ENCODE data around the gene LCN6. TPM values are rescaled to one million over a fixed set of nuclear protein-coding genes. Genes with fewer than 3 reads are reported as not detected.
"Not testable (repeated sequence)": the region's sequence is repeated elsewhere in the genome, so short reads cannot be mapped to it uniquely, and the experiment has no call there.

LCN6 gene
- total RNA-seq, 2 experiments from 2014 or later = not detected

DNA sequence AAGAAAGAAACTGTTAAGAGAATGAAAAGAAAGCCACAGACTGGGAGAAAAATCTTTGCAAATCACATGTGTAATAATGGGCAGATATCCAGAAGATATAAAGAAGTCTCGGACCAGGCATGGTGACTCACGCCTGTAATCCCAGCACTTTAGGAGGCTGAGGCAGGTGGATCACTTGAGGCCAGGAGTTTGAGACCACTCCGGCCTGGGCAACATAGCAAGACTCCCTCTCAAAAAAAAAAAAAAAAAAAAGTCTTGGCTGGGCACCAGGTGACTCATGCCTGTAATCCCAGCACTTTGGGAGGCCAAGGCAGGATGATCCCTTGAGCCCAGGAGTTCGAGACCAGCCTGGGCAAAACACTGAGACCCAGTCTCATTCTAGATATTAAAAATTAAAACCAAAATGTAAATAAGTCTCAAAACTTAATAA, 37.1 kb downstream of the LCN6 start:
- H3K9me3 Mint-ChIP-seq (ENCODE audit: insufficient read depth); H3K36me3 Mint-ChIP-seq (ENCODE audit: low read depth); ATAC-seq; DNase-seq; POLR2A ChIA-PET; H3K4me3 Mint-ChIP-seq; H3K27ac Mint-ChIP-seq; H3K4me1 Mint-ChIP-seq (ENCODE audit: low read depth): not testable (repeated sequence)
- CTCF ChIA-PET = interaction anchor here (1.0 kb wide), 1 partner anchor 9 kb away, joined by 3 read pairs; no protein-coding TSS in a partner anchor
- H3K27me3 Mint-ChIP-seq (ENCODE audit: low read depth) = peaks cover 34% of the 10 kb centered on the region

DNA sequence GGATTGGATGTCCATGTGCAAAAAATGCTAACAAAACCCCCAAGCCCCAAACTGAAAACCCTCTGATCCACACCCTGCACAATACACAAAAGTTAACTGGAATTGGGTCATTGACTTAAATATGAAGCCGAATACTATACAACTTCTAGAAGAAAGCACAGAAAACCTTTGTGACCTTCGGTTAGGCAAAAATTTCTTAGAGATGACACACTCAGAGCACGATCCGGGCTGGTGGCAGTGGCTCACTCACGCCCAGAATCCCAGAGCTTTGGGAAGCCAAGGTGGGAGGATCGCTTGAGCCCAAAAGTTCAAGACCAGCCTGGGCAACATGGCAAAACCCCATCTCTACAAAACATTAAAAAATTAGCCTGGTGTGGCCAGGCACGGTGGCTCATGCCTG, 37.8 kb downstream of the LCN6 start:
- Mint-ChIP-seq H3K4me1 (ENCODE audit: low read depth) (peaks cover 4% of the 10 kb centered on the region), H3K27me3 (ENCODE audit: low read depth) (peaks cover 38% of the 10 kb centered on the region), H3K4me3 (no peak overlapping the region), H3K9me3 (ENCODE audit: insufficient read depth) (no peaks in the 10 kb centered on the region), H3K27ac (no peak overlapping the region), H3K36me3 (ENCODE audit: low read depth) (no peaks in the 10 kb centered on the region)
- DNase-seq = no peak
- ChIA-PET POLR2A (no interaction called here), CTCF (no interaction called here)
- ATAC-seq = no peak

DNA sequence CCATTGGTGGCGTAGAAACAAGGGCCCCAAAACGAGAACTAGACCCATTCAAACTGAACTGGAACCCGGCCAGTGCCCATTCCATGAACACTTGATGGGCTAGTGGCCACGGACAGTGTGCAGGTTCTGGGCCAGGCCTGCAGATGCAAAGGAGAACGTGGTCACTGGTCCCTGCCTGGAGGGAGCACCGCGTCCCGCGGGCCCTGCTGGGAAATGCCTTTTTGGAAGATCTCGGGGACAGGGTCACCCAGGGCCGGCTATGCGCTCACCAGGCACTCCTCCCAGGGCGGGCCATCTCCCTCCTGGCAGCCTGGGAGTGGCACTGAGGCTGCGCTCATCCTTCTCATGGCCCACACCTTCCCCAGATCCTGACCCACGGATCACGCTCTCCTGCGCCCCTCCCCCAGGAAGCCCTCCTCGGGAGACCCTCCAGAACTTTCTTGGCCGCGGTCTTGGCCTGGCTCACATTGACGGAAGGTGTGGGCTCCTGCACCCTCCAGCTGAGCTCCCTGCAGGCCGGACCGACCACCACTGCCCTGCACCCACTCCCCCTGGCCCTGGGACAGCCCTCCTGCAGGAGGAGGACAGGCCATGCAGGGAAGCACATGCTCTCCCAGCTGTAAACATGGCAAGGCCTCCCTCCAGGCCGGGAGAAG, 38.7 kb downstream of the LCN6 start:
- DNase-seq (no peak), ATAC-seq (no peak)
- H3K4me3 Mint-ChIP-seq = no peak overlapping the region
- POLR2A ChIA-PET = interaction anchor here (0.6 to 0.9 kb wide), 2 partner anchors 17 to 246 kb away, joined by 3 to 4 read pairs; no protein-coding TSS in a partner anchor
- CTCF ChIA-PET = no interaction called here
- no peak overlapping the region for H3K27ac Mint-ChIP-seq
- peaks cover 44% of the 10 kb centered on the region for H3K27me3 Mint-ChIP-seq (ENCODE audit: low read depth)
- H3K9me3 Mint-ChIP-seq (ENCODE audit: insufficient read depth) = no peaks in the 10 kb centered on the region
- H3K4me1 Mint-ChIP-seq (ENCODE audit: low read depth) = peaks cover 4% of the 10 kb centered on the region
- no peaks in the 10 kb centered on the region for H3K36me3 Mint-ChIP-seq (ENCODE audit: low read depth)

DNA sequence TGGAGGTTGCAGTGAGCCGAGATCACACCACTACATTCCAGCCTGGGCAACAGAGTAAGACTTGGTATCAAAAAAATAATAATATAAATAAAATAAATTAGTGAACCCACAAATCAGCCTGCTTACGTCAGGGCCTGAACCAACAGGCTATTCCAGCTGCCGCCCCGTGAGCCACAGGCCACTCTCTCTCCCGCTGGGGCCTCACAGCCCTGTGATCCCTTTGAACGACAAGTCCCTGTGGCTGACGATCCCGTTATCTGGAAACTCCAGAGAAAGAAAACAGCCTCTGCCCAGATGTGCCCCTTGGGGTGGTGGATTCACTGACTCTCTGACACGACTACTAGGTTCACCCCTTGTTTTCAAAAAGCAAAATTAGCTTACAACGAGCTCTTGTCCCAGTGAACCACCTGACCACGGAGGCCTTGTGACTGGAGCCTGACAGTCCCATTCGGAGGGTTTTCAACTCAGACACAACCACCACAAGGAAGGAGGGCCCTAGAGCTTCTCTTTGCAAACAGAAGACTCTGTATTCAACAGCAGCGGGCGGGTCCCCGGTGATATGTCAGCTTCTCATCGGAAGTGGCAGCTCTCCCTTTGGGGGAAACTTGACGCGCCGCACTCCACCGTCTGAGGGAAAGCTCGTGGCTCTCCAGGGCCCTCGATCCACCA, 40.3 kb downstream of the LCN6 start:
- CTCF ChIA-PET = interaction anchor here (0.7 to 1.6 kb wide), 3 partner anchors 19 to 35 kb away, joined by 3 to 8 read pairs (median 4); no protein-coding TSS in a partner anchor
- H3K4me3 Mint-ChIP-seq = no peak overlapping the region

DNA sequence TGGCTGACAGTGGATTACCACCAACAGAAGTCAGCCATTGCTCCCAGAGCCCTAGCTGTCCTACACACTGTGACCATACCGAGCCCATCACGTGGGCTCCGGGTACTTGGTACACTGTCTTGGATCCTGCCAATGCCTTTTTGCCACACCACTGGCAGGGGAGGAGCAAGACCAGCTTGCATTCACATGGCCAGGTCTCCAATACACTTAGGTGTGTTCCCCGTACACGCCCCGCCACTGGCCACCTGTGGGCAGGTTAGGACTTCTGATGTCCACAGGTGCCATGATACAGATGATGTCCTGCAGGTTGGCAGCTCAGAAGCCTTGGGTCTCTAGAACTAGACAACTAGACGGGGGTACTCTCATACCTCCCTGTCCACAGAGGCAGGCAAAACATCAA, 41.3 kb downstream of the LCN6 start:
- ATAC-seq = no peak
- Mint-ChIP-seq H3K27me3 (ENCODE audit: low read depth) (peaks cover 34% of the 10 kb centered on the region), H3K36me3 (ENCODE audit: low read depth) (no peaks in the 10 kb centered on the region), H3K4me3 (no peak overlapping the region), H3K27ac (no peak overlapping the region), H3K9me3 (ENCODE audit: insufficient read depth) (no peaks in the 10 kb centered on the region), H3K4me1 (ENCODE audit: low read depth) (peaks cover 10% of the 10 kb centered on the region)
- no peak for DNase-seq
- CTCF ChIA-PET = interaction anchor here (1.3 kb wide), 1 partner anchor 20 kb away, joined by 4 read pairs; no protein-coding TSS in a partner anchor
- POLR2A ChIA-PET = interaction anchor here (0.8 kb wide), 1 partner anchor 20 kb away, joined by 3 read pairs; no protein-coding TSS in a partner anchor

More for the DNA sequence above, 40.3 kb downstream of the LCN6 start:
- peaks cover 8% of the 10 kb centered on the region for H3K4me1 Mint-ChIP-seq (ENCODE audit: low read depth)
- H3K36me3 Mint-ChIP-seq (ENCODE audit: low read depth) = no peaks in the 10 kb centered on the region
- H3K27me3 Mint-ChIP-seq (ENCODE audit: low read depth) = peaks cover 31% of the 10 kb centered on the region
- ATAC-seq (no peak), DNase-seq (no peak)
- no peaks in the 10 kb centered on the region for H3K9me3 Mint-ChIP-seq (ENCODE audit: insufficient read depth)
- no peak overlapping the region for H3K27ac Mint-ChIP-seq
- POLR2A ChIA-PET = interaction anchor here (0.8 kb wide), 1 partner anchor 19 kb away, joined by 3 read pairs; no protein-coding TSS in a partner anchor

DNA sequence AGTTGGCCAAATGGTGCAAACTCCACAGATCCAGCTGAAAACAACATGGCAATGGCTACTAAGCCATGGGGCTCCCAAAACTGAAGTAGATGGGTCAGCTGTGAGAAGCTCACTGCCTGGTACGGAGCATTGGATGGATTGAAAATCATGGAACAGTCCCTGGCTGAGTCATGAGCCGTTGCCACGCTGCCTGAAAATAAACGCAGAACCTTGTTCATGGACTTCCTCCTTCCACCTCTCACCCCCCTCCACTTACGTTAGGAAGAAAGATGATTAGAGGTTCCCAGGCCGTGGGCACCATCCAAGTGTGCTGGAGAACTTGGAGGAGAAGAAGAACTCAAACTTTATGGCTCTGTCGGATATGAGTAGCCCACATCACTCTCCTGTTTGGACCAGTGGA, 42.8 kb downstream of the LCN6 start:
- ATAC-seq (no peak), DNase-seq (no peak)
- H3K9me3 Mint-ChIP-seq (ENCODE audit: insufficient read depth) = no peaks in the 10 kb centered on the region
- H3K27ac Mint-ChIP-seq = no peak overlapping the region
- ChIA-PET POLR2A (interaction anchor here (1.1 kb wide), 1 partner anchor 23 kb away, joined by 3 read pairs; no protein-coding TSS in a partner anchor), CTCF (no interaction called here)
- peaks cover 23% of the 10 kb centered on the region for H3K27me3 Mint-ChIP-seq (ENCODE audit: low read depth)
- H3K36me3 Mint-ChIP-seq (ENCODE audit: low read depth) = no peaks in the 10 kb centered on the region
- H3K4me3 Mint-ChIP-seq = no peak overlapping the region
- H3K4me1 Mint-ChIP-seq (ENCODE audit: low read depth) = peaks cover 18% of the 10 kb centered on the region

DNA sequence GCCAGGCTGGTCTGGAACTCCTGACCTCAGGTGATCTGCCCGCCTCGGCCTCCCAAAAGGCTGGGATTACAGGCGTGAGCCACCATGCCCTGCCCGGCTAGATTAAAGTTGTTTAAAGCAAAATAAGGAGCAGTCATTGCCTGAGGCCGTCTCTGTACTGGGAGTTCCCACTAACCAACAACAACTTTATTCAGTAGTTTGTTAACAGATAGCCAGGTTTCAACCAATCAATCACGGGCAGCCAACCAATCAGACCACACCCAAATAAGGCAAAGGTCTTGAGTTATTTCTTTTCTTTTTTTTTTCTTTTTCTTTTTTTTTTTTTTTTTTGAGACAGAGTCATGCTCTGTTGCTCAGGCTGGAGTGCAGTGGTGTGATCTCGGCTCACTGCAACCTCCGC, 43.6 kb downstream of the LCN6 start:
- H3K36me3 Mint-ChIP-seq (ENCODE audit: low read depth); DNase-seq; H3K9me3 Mint-ChIP-seq (ENCODE audit: insufficient read depth); H3K4me3 Mint-ChIP-seq; H3K27ac Mint-ChIP-seq; CTCF ChIA-PET; ATAC-seq: not testable (repeated sequence)
- POLR2A ChIA-PET = interaction anchor here (1.1 kb wide), 1 partner anchor 24 kb away, joined by 3 read pairs; no protein-coding TSS in a partner anchor
- peaks cover 19% of the 10 kb centered on the region for H3K27me3 Mint-ChIP-seq (ENCODE audit: low read depth)
- H3K4me1 Mint-ChIP-seq (ENCODE audit: low read depth) = peaks cover 23% of the 10 kb centered on the region

DNA sequence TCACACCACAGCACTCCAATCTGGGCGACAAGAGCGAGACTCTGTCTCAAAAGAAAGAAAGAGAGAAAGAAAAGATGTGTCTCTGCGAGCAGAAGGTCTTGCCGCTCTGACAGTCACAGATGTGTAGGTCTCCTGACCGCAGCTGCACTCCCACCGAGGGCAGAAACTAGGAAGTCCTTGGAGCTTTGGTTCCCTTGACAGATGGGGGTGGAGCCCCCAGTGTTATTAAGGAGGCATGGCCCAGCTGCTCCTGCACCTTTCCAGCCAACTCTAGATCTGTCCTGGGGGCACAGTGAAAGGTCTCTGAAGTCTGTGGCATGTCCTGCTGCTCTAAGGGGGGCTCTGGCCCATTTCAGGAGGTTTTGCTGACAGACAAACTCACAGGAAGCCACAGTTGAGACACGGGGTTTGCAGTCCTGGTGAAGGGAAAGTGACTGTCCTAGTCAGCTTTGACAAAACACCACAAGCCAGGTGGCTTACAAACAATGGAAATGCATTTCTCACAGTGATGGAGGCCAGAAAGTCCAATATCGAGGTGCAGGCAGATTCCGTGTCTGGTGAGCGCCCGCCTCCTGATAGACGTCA, 45.0 kb downstream of the LCN6 start:
- H3K27me3 Mint-ChIP-seq (ENCODE audit: low read depth) = peaks cover 22% of the 10 kb centered on the region
- DNase-seq = no peak
- H3K9me3 Mint-ChIP-seq (ENCODE audit: insufficient read depth) = no peaks in the 10 kb centered on the region
- no peak overlapping the region for H3K27ac Mint-ChIP-seq
- H3K36me3 Mint-ChIP-seq (ENCODE audit: low read depth) = no peaks in the 10 kb centered on the region
- POLR2A ChIA-PET = interaction anchor here (0.9 to 1.8 kb wide), 2 partner anchors 24 to 170 kb away, joined by 3 to 7 read pairs; no protein-coding TSS in a partner anchor
- H3K4me1 Mint-ChIP-seq (ENCODE audit: low read depth) = peaks cover 27% of the 10 kb centered on the region
- no peak overlapping the region for H3K4me3 Mint-ChIP-seq
- CTCF ChIA-PET = interaction anchor here (0.8 to 1.2 kb wide), 2 partner anchors 23 to 26 kb away, joined by 3 read pairs; no protein-coding TSS in a partner anchor
- ATAC-seq = no peak

DNA sequence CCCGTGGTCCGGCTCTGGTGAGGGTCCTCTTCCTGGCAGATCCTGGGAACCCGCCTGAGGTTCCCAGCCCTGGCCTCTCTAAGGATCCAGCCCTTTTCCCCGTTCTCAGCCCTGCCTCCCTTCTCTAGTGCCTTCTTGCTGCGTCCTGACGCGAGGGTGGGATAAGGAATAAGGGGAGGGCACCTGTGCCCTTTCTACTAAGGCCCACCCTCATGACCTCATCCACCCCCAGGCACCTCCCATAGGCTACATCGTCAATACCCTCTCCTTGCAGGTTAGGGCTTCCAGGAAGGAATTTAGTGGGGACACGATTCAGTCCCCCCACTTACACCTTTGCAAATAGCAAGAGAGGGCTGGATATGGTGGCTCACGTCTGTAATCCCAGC, 46.7 kb downstream of the LCN6 start:
- Mint-ChIP-seq H3K4me3 (peak overlapping the region; percentile 78), H3K27me3 (ENCODE audit: low read depth) (peaks cover 27% of the 10 kb centered on the region), H3K9me3 (ENCODE audit: insufficient read depth) (no peaks in the 10 kb centered on the region), H3K27ac (peak overlapping the region; percentile 92), H3K4me1 (ENCODE audit: low read depth) (peaks cover 34% of the 10 kb centered on the region), H3K36me3 (ENCODE audit: low read depth) (no peaks in the 10 kb centered on the region)
- POLR2A ChIA-PET = interaction anchor here (0.9 to 1.9 kb wide), 2 partner anchors 26 to 180 kb away, joined by 3 to 13 read pairs; no protein-coding TSS in a partner anchor
- ATAC-seq = no peak
- DNase-seq = no peak
- CTCF ChIA-PET = interaction anchor here (1.0 to 2.2 kb wide), 4 partner anchors 26 to 338 kb away, joined by 3 to 23 read pairs (median 6); partner anchors contain the start of gene DNLZ

DNA sequence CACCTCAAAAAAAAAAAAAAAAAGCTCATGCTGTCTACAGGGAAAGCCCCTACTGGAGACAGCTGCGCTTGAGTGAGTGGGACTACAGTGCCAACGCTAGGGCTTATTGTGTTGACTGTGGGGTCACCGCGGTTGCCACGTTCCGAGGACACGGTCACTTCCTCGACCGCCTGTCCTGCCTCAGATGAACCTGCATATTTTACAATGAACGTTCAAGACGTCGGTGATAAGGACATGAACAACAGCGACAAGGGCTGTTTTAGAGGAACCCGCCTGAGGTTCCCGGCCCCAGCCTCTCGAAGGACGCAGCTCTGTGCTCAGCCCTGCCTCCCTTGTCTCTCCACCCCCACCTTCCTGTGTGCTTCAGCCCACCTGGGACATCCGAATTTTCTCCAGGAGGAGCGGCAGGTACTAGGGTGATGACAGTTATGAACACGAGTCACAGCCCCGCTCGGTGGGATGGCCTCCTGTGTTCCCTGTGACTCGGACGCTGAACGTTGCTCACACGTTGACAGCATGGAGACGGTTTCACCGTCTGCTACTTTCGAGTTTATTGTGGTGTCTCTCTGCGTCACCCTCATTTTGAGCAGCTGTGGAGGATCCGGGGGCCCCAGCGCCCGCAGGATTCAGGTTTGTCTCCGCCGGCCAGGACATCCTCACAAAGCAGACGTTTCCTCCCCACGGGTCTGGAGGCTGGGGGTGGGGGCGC, 47.2 kb downstream of the LCN6 start:
- peak; percentile 88 for ATAC-seq
- DNase-seq = peak; percentile 78
- POLR2A ChIA-PET = interaction anchor here (0.7 to 1.9 kb wide), 3 partner anchors 26 to 180 kb away, joined by 3 to 13 read pairs (median 3); no protein-coding TSS in a partner anchor
- peak overlapping the region; percentile 92 for H3K27ac Mint-ChIP-seq
- no peaks in the 10 kb centered on the region for H3K9me3 Mint-ChIP-seq (ENCODE audit: insufficient read depth)
- H3K4me3 Mint-ChIP-seq = peak overlapping the region; percentile 78
- H3K36me3 Mint-ChIP-seq (ENCODE audit: low read depth) = no peaks in the 10 kb centered on the region
- H3K27me3 Mint-ChIP-seq (ENCODE audit: low read depth) = peaks cover 27% of the 10 kb centered on the region
- CTCF ChIA-PET = interaction anchor here (0.7 to 2.2 kb wide), 6 partner anchors 27 to 337 kb away, joined by 3 to 23 read pairs (median 4); partner anchors contain the start of gene DNLZ
- peaks cover 39% of the 10 kb centered on the region for H3K4me1 Mint-ChIP-seq (ENCODE audit: low read depth)

DNA sequence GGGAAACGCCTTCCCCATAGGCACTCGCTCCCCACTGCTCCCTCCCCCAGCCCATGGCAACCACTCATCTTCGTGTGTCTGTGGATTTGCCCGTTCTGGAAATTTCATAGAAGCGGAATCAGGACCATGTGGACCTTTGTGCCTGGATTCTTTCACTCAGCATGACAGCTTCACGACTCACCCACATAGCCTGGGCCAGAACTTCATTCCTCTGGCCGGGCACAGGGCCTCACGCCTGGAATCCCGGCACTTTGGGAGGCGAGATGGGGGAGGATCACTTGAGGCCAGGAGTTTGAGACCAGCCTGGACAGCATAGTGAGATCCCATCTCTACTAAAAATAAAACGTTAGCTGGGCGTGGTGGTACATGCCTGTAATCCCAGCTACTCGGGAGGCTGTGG, 48.0 kb downstream of the LCN6 start:
- Mint-ChIP-seq H3K36me3 (ENCODE audit: low read depth) (no peaks in the 10 kb centered on the region), H3K27ac (no peak overlapping the region), H3K4me3 (peak overlapping the region; percentile 78), H3K4me1 (ENCODE audit: low read depth) (peaks cover 42% of the 10 kb centered on the region), H3K27me3 (ENCODE audit: low read depth) (peaks cover 20% of the 10 kb centered on the region), H3K9me3 (ENCODE audit: insufficient read depth) (no peaks in the 10 kb centered on the region)
- DNase-seq = no peak
- ATAC-seq = no peak
- POLR2A ChIA-PET = interaction anchor here (0.7 to 1.9 kb wide), 2 partner anchors 27 to 62 kb away, joined by 3 to 13 read pairs; no protein-coding TSS in a partner anchor
- CTCF ChIA-PET = interaction anchor here (0.7 to 1.9 kb wide), 4 partner anchors 27 to 216 kb away, joined by 3 to 23 read pairs (median 4); no protein-coding TSS in a partner anchor

Measured in activated CD8-positive, alpha-beta T cell treated with anti-CD3 and anti-CD28 coated beads, Interleukin-2, amount 10 ng/mL, durations not matched to agents 7 days and 5 days (primary cell).